HepG2 (cell line): ENCODE data around the gene BAG5. TPM values are rescaled to one million over a fixed set of nuclear protein-coding genes. Genes with fewer than 3 reads are reported as not detected.

Source experiments
- ATF6 ChIP-seq: sonication (generic); formaldehyde crosslinking; conservative IDR thresholded peaks from 2 replicates; pipeline ENCODE4 v1.4.0; 2020; ENCODE audit warnings: missing genetic modification reagents
- CENPT ChIP-seq: sonication (generic); formaldehyde crosslinking; IDR thresholded peaks from 2 replicates; pipeline ENCODE4 v1.8.0; 2022; ENCODE audit warnings: low read depth, mild to moderate bottlenecking, moderate library complexity, missing genetic modification reagents
- ETV5 ChIP-seq: IDR thresholded peaks from 2 replicates; pipeline ENCODE4 v1.6.1; 2018; ENCODE audit warnings: missing biosample characterization, missing genetic modification reagents, inconsistent platforms, borderline replicate concordance
- NCOA5 ChIP-seq: sonication (generic); formaldehyde crosslinking; IDR thresholded peaks from 2 replicates; pipeline ENCODE4 v1.4.0; 2020; ENCODE audit warnings: missing genetic modification reagents
- RXRB ChIP-seq: IDR thresholded peaks from 2 replicates; pipeline ENCODE4 v1.6.1; 2016; ENCODE audit warnings: borderline replicate concordance, missing genetic modification reagents, missing compliant biosample characterization
- SALL2 ChIP-seq: sonication (generic); formaldehyde crosslinking; IDR thresholded peaks from 2 replicates; pipeline ENCODE4 v1.8.1; 2023; ENCODE audit warnings: mild to moderate bottlenecking, missing genetic modification reagents, inconsistent platforms
- STAG1 ChIP-seq: sonication (generic); formaldehyde crosslinking; IDR thresholded peaks from 2 replicates; pipeline ENCODE4 v1.4.0; 2020; ENCODE audit warnings: missing genetic modification reagents
- ZBTB38 ChIP-seq: sonication (generic); formaldehyde crosslinking; IDR thresholded peaks from 2 replicates; pipeline ENCODE4 v1.5.1; 2020; ENCODE audit warnings: mild to moderate bottlenecking, missing genetic modification reagents
- ZBTB40 ChIP-seq, 2 experiments: fragments of 450-650 bp in 1 of 2; sonication (generic) in 1 of 2; formaldehyde crosslinking in 1 of 2; IDR thresholded peaks; 2 replicates each; pipeline versions ENCODE4 v1.6.1 to v1.8.0; 2016 to 2022; ENCODE audit warnings: antibody characterized with exemption in 1 of 2, mild to moderate bottlenecking in 1 of 2, missing genetic modification reagents in 1 of 2
- ZBTB7A ChIP-seq: sonication (generic); formaldehyde crosslinking; IDR thresholded peaks from 2 replicates; pipeline ENCODE4 v1.8.0; 2022; ENCODE audit warnings: mild to moderate bottlenecking, missing genetic modification reagents
- ZNF160 ChIP-seq: sonication (generic); formaldehyde crosslinking; IDR thresholded peaks from 2 replicates; pipeline ENCODE4 v1.8.0; 2022; ENCODE audit warnings: mild to moderate bottlenecking, inconsistent platforms, missing genetic modification reagents
- ZNF768 ChIP-seq: sonication (generic); formaldehyde crosslinking; IDR thresholded peaks from 2 replicates; pipeline ENCODE4 v1.4.0; 2020; ENCODE audit warnings: missing genetic modification reagents
- ZSCAN21 ChIP-seq: sonication (generic); formaldehyde crosslinking; IDR thresholded peaks from 2 replicates; pipeline ENCODE4 v1.8.0; 2022; ENCODE audit warnings: mild to moderate bottlenecking, missing genetic modification reagents, moderate library complexity, borderline replicate concordance
- polyA plus RNA-seq, 8 experiments: library from polyadenylated mRNA; depleted of rRNA in 3 of 8; stranded (reverse) in 7 of 8; unstranded in 1 of 8; fragments of >200 nt; fragmentation: Illumina TruSeq in 4 of 8; extraction: Trizol in 4 of 8; gene quantifications; 2 replicates each; pipeline versions ENCODE4 v1.2.1 to v1.2.3, GENCODE V29; 2011 to 2016; ENCODE audit warnings: low read depth in 4 of 8, missing spikeins in 1 of 8, mixed read lengths in 1 of 8; ENCODE audit not compliant: insufficient read depth in 1 of 8
- total RNA-seq, 5 experiments: library from RNA; depleted of rRNA; stranded (reverse); fragments of >200 nt; fragmentation: Illumina TruSeq; extraction: Trizol; gene quantifications; 2 replicates each; pipeline ENCODE4 v1.2.3, GENCODE V29; 2016; ENCODE audit warnings: low read depth in 1 of 5
- TF ChIP-seq, protein P1 (sequence below): IDR thresholded peaks from 2 replicates; pipeline ENCODE4 v1.6.1; 2012; ENCODE audit warnings: low read depth, low read length, improper control_type of control experiment

Gene BAG5
- total and polyA plus RNA-seq, 2 of the 13 experiments (the other 11 are each of a cell fraction or from before 2014, with no cell fraction given) = 3.5 to 21.0 TPM

DNA sequence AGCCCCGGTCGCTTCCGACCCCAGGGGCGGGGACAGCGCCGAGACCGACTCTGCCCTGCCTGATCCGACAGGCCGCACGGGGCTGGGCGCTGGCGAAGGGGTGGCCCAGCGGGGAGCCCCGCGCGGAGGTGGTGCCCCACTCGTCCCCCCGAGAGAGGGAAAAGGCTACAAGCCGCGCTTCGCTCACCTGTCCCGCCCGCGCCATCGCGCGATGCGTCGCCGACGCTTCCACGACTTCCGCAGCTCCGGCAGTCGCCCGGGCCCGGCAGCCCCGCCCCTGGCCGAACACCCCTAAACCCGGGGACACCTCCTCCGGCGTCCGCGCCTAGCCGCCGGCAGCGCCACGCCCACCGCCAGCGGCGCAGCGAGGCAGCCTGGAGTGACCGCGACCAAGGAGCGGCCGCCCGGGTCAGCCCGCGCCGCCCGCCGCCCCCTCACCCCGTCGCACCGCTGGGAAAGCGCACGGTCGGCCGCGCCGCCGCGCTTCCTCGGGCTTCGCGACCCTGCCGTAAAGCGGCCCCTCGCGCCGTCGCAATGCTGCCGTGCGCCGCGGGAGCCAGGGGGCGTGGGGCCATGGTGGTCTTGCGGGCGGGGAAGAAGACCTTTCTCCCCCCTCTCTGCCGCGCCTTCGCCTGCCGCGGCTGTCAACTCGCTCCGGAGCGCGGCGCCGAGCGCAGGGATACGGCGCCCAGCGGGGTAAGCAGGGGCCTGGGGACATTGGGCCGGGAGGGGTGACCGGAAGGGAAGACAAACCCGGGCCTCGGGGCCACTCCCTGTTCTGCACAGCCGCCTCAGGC lies at the start of gene BAG5, which contains the start of gene COA8 (continued):
- no peak for TF ChIP-seq ATF6 (CRISPR knock-in tag)
- TF ChIP-seq ZBTB7A (CRISPR knock-in tag) = peak; percentile 93
- no peak for TF ChIP-seq CENPT (CRISPR knock-in tag)
- no peak for TF ChIP-seq NCOA5
- TF ChIP-seq ETV5 (CRISPR knock-in tag) = peak; percentile 79
- no peak for TF ChIP-seq STAG1
- TF ChIP-seq ZBTB38 = peak; percentile 16; the same call in 1 of the 2 replicates
- TF ChIP-seq ZNF160 (CRISPR knock-in tag) = no peak
- TF ChIP-seq, protein P1, sequence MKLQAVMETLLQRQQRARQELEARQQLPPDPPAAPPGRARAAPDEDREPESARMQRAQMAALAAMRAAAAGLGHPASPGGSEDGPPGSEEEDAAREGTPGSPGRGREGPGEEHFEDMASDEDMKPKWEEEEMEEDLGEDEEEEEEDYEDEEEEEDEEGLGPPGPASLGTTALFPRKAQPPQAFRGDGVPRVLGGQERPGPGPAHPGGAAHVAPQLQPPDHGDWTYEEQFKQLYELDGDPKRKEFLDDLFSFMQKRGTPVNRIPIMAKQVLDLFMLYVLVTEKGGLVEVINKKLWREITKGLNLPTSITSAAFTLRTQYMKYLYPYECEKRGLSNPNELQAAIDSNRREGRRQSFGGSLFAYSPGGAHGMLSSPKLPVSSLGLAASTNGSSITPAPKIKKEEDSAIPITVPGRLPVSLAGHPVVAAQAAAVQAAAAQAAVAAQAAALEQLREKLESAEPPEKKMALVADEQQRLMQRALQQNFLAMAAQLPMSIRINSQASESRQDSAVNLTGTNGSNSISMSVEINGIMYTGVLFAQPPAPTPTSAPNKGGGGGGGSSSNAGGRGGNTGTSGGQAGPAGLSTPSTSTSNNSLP = no peak
- peak; percentile 10; the same call in 1 of the 2 replicates for TF ChIP-seq ZNF768 (CRISPR knock-in tag)
- TF ChIP-seq ZSCAN21 (CRISPR knock-in tag) = peak; percentile 31; the same call in 1 of the 2 replicates
- TF ChIP-seq SALL2 (CRISPR knock-in tag) = no peak
- peak; percentile 15; the same call in 1 of the 2 replicates for TF ChIP-seq RXRB (CRISPR knock-in tag)
- no peak for TF ChIP-seq ZBTB40 (IDR thresholded peaks at IDR 0.05)
- 0 out of 2 replicates have a peak, but pooled peaks have one; percentile 54 for TF ChIP-seq ZBTB40 (CRISPR knock-in tag; IDR thresholded peaks at IDR 0.05)
